PFSK-1 (cell line): ENCODE measurements around the gene SRPK3.

Source experiments
- FOXP2 ChIP-seq: optimal IDR thresholded peaks from 2 replicates; pipeline ENCODE3; 2011; ENCODE audit warnings: borderline replicate concordance, control low read depth, inconsistent platforms; ENCODE audit not compliant: insufficient read depth; ENCODE audit errors: extremely low read length, extremely low read depth
- REST ChIP-seq, 2 experiments: IDR thresholded peaks; 2 replicates each; pipeline versions ENCODE4 v1.6.1 to v1.8.0; 2011 to 2012; ENCODE audit warnings: low read depth in 2 of 2, low read length in 2 of 2, control low read depth in 1 of 2, inconsistent platforms in 1 of 2, mild to moderate bottlenecking in 1 of 2, moderate library complexity in 1 of 2; ENCODE audit not compliant: insufficient read depth in 1 of 2
- SIN3A ChIP-seq: IDR thresholded peaks from 2 replicates; pipeline ENCODE4 v1.6.1; 2012; ENCODE audit warnings: mild to moderate bottlenecking, low read length, moderate library complexity, borderline replicate concordance; ENCODE audit not compliant: insufficient read depth
- TAF1 ChIP-seq: IDR thresholded peaks from 2 replicates; pipeline ENCODE4 v1.6.1; 2012; ENCODE audit warnings: low read length, control low read depth, borderline replicate concordance; ENCODE audit not compliant: insufficient read depth

GRCh38 chrX:153763298-153763932 lies 17.4 kb upstream of the SRPK3 start:
- TF ChIP-seq TAF1 (no peak), FOXP2 (no peak), SIN3A (no peak), REST (IDR thresholded peaks at IDR 0.05; ENCODE audit: insufficient read depth in 1 of 2, low read depth in 2 of 2, low read length in 2 of 2) (no peak)
